GM23248 (cell line): Measurements from ENCODE around the gene MYO5B. TPM values are rescaled to one million over a fixed set of nuclear protein-coding genes. Genes with fewer than 3 reads are reported as not detected.

ENCODE experiments used
- DNase-seq: peaks from one replicate; pipeline ENCODE4 v3.0.0-alpha.2; 2015
- H2AFZ ChIP-seq: fragments of 200-600 bp; sonication (generic); 2 replicates; pipeline ENCODE4 v1.6.1; 2016; ENCODE audit warnings: antibody characterized with exemption
- H3F3A ChIP-seq: fragments of 200-600 bp; sonication (generic); 2 replicates; pipeline ENCODE4 v1.6.1; 2016; ENCODE audit warnings: mild to moderate bottlenecking, antibody characterized with exemption, mixed run types; ENCODE audit not compliant: insufficient read depth
- H3K27ac ChIP-seq: fragments of 200-600 bp; sonication (generic); 2 replicates; pipeline ENCODE4 v1.5.1; 2016; ENCODE audit warnings: mild to moderate bottlenecking
- H3K27me3 ChIP-seq: fragments of 200-600 bp; sonication (generic); replicated peaks from 2 replicates; pipeline ENCODE4 v1.6.1; 2016; ENCODE audit warnings: mild to moderate bottlenecking; ENCODE audit not compliant: insufficient read depth
- H3K36me3 ChIP-seq: fragments of 200-600 bp; sonication (generic); 2 replicates; pipeline ENCODE4 v1.6.1; 2016; ENCODE audit warnings: low read depth, mild to moderate bottlenecking
- H3K4me1 ChIP-seq: fragments of 200-600 bp; sonication (generic); 2 replicates; pipeline ENCODE4 v1.6.1; 2016; ENCODE audit warnings: mild to moderate bottlenecking; ENCODE audit not compliant: insufficient read depth
- H3K4me2 ChIP-seq: fragments of 200-600 bp; sonication (generic); one replicate; pipeline ENCODE4 v1.6.1; 2016; ENCODE audit warnings: mild to moderate bottlenecking; ENCODE audit not compliant: unreplicated experiment
- H3K4me3 ChIP-seq: fragments of 200-600 bp; sonication (generic); 2 replicates; pipeline ENCODE4 v1.5.1; 2016; ENCODE audit warnings: mild to moderate bottlenecking
- H3K79me2 ChIP-seq: fragments of 200-600 bp; sonication (generic); 2 replicates; pipeline ENCODE4 v1.6.1; 2016; ENCODE audit warnings: mild to moderate bottlenecking; ENCODE audit not compliant: insufficient read depth
- H3K9ac ChIP-seq: fragments of 200-600 bp; sonication (generic); 2 replicates; pipeline ENCODE4 v1.6.1; 2016; ENCODE audit warnings: mild to moderate bottlenecking
- H3K9me2 ChIP-seq: fragments of 200-600 bp; sonication (generic); 2 replicates; pipeline ENCODE4 v1.6.1; 2016; ENCODE audit warnings: mixed run types, mild to moderate bottlenecking, moderate library complexity; ENCODE audit not compliant: insufficient read depth
- H3K9me3 ChIP-seq: fragments of 200-600 bp; sonication (generic); one replicate; pipeline ENCODE4 v1.6.1; 2017; ENCODE audit warnings: low read depth
- H4K20me1 ChIP-seq: fragments of 200-600 bp; sonication (generic); 2 replicates; pipeline ENCODE4 v1.6.0; 2016; ENCODE audit not compliant: insufficient read depth
- EZH2 ChIP-seq: fragments of 200-600 bp; sonication (generic); IDR thresholded peaks from 2 replicates; pipeline ENCODE4 v1.6.1; 2018; ENCODE audit warnings: antibody characterized with exemption, mild to moderate bottlenecking; ENCODE audit not compliant: insufficient read depth, poor library complexity, severe bottlenecking
- EZH2phosphoT487 ChIP-seq: fragments of 200-600 bp; sonication (generic); IDR thresholded peaks from 2 replicates; pipeline ENCODE4 v1.6.1; 2018; ENCODE audit warnings: antibody characterized with exemption, moderate library complexity, mild to moderate bottlenecking, low read depth; ENCODE audit not compliant: insufficient read depth
- WGBS, 2 experiments: methylation state at CpG; one replicate each; pipeline ENCODE4 v1.1.6; 2015 to 2017; ENCODE audit warnings: low lambda C conversion rate in 2 of 2, low coverage in 1 of 2; ENCODE audit errors: missing lambda C conversion rate in 2 of 2; 5-methylcytosine and 5-hydroxymethylcytosine counted together
- in situ Hi-C: fragments of 300-500 bp; cut with MboI; formaldehyde crosslinking; loops from 2 replicates; pipeline ENCODE4 v1.15.0; 2020
- polyA plus RNA-seq: library from polyadenylated mRNA; unstranded; fragments of >200 nt; fragmentation: Nextera tagmentation; extraction: Ambion mirVana; gene quantifications from 2 replicates; pipeline ENCODE4 v1.2.1, GENCODE V29; 2016
- total RNA-seq: library from RNA; depleted of rRNA; stranded (reverse); fragments of >200 nt; shearing (Covaris generic); gene quantifications from 2 replicates; pipeline ENCODE4 v1.2.3, GENCODE V29; 2014

Gene MYO5B
- total and polyA plus RNA-seq, 2 experiments from 2014 or later: 0.03 TPM; not detected in 1

DNA sequence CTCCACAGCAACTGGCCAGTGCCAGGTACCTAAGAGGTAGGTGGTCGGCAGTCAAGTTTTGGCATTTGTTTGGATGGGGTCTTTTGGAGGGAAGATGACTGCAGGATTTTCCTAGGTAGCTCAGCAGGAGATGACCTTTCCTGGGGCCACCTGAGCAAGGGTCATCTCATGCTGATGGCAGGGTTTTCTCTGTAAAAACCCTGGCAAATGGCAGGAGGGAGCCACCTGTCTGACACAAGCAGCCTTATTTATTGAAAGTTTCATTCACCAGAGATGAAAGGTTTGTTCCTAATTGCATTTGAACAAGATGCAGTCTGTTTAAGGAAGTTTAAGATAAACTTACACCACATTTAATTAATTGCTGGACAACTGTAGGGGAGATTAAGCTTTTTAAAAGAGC lies 350.0 kb downstream of the MYO5B start:
- Histone ChIP-seq H2AFZ (no peak overlapping the region), H3K79me2 (no peaks in the 10 kb centered on the region), H3K9me3 (no peaks in the 10 kb centered on the region), H3K4me1 (peaks cover 17% of the 10 kb centered on the region), H3F3A (0 out of 2 replicates have a peak, but pooled peaks cover 4% of the 10 kb centered on the region), H3K4me3 (no peak overlapping the region), H3K4me2 (no peak overlapping the region), H3K9me2 (no peaks in the 10 kb centered on the region), H3K36me3 (no peaks in the 10 kb centered on the region), H3K27ac (no peak overlapping the region), H4K20me1 (no peaks in the 10 kb centered on the region), H3K27me3 (no peaks in the 10 kb centered on the region; the same call in 1 of the 2 replicates), H3K9ac (no peak overlapping the region)
- 75 to 77% methylated on average over 1 of the region's 1 CpG for WGBS, 2 experiments
- DNase-seq: no peak
- in situ Hi-C loops: no loop called here
- TF ChIP-seq EZH2phosphoT487 (no peak), EZH2 (no peak)

DNA sequence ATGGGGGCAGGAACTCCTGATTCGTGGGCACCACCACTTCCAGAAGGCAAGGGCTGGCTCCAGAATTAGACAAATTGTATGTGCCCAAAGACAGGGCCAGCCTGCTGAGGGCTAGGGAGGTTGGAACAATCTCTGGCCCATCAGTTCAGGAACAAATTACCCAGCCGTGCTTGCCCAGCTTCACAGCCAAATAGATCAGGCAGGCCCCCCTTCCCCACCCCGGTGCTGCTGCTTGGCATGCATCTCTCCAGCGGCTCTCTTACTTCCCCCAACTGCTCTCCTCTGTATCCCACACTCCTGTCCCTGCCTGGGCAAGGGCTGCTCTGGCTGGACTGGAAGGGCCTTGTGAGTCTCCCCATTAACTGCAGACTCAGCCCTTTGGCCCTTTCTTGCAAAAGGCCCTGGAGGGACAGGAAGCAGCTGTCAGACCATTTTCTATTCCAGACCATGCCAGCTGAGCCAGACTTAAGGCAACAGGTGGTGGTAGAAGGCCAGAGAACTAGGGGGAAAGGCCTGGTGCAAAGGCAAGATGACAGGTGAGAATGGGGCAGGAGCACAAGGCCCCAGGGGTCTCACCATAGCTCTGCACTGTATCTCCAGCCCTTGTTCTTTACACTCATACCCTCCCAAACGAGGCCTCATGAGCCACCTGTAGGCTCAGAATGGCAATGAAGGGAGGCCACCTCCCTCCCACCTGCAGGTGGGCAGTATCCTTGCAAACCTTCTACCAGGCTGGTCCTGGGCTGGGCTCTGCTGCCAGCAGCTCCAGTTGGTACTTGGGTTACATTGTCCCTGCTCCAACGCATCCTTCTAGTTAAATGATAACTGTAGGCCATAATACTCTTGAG lies 350.9 kb downstream of the MYO5B start:
- H3F3A ChIP-seq: no peaks in the 10 kb centered on the region
- H4K20me1 ChIP-seq: no peaks in the 10 kb centered on the region
- H3K27ac ChIP-seq: no peak overlapping the region
- WGBS, 2 experiments: 33 to 35% methylated on average over 6 of the region's 6 CpGs
- H3K27me3 ChIP-seq: no peaks in the 10 kb centered on the region; the same call in 1 of the 2 replicates
- H3K4me1 ChIP-seq: peaks cover 11% of the 10 kb centered on the region
- H3K4me2 ChIP-seq: no peak overlapping the region
- H3K4me3 ChIP-seq: no peak overlapping the region
- H3K79me2 ChIP-seq: no peaks in the 10 kb centered on the region
- no peaks in the 10 kb centered on the region for H3K9me3 ChIP-seq
- no peak for DNase-seq
- in situ Hi-C loops: no loop called here
- no peak overlapping the region for H2AFZ ChIP-seq
- H3K36me3 ChIP-seq: no peaks in the 10 kb centered on the region
- TF ChIP-seq EZH2phosphoT487: no peak
- TF ChIP-seq EZH2: no peak
- H3K9ac ChIP-seq: no peak overlapping the region
- H3K9me2 ChIP-seq: no peaks in the 10 kb centered on the region

DNA sequence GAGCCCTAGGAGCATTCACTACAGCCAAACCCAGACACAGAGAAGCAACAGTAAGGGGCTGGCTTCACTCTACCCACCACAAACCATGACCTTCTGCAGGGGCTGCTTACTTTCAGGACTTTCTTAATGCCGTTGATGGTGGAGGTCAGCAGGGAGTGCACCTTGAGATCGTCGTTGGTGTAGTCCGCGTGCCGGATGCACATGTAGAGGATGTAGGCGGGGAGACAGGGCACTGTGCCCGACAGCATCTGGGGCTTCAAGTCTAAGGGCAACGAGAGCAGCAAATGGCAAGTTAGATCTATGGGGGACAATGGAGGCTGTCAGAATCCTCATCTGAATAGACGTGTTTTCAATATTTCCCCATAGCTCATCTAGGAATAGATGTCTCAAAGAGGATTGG lies 351.8 kb downstream of the MYO5B start:
- Histone ChIP-seq H3F3A (no peaks in the 10 kb centered on the region), H2AFZ (no peak overlapping the region), H3K9ac (no peak overlapping the region), H3K36me3 (no peaks in the 10 kb centered on the region), H3K27ac (no peak overlapping the region), H3K9me2 (no peaks in the 10 kb centered on the region), H3K4me3 (no peak overlapping the region), H3K9me3 (no peaks in the 10 kb centered on the region), H3K4me2 (no peak overlapping the region), H3K27me3 (no peaks in the 10 kb centered on the region; the same call in 1 of the 2 replicates), H3K79me2 (no peaks in the 10 kb centered on the region), H3K4me1 (peaks cover 11% of the 10 kb centered on the region), H4K20me1 (no peaks in the 10 kb centered on the region)
- TF ChIP-seq EZH2 (no peak), EZH2phosphoT487 (no peak)
- in situ Hi-C loops: no loop called here
- WGBS, 2 experiments: 82 to 86% methylated on average over 10 of the region's 10 CpGs
- no peak for DNase-seq

DNA sequence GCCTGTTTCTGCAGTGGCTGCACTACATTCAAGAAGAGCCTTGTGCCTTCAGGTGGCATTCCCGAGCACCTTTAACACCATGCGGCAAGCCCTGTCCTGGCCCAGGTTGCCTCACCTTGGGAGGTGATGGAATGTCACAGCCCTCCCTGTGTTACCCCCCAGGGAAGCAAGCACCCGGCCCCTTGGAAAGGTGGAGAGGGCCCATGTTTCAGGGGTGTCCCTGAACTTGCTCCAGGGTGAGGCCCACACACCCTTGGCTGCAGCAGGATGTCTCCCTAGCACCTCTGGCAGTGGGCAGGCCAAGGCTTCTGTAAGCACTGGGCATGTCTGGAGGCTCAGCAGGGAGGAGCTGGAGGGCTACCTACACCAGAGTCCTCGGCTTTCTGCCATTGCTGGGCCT lies 352.3 kb downstream of the MYO5B start:
- Histone ChIP-seq H3K4me3 (no peak overlapping the region), H3F3A (no peaks in the 10 kb centered on the region), H3K4me2 (no peak overlapping the region), H2AFZ (no peak overlapping the region), H3K9me2 (no peaks in the 10 kb centered on the region), H3K27ac (no peak overlapping the region), H3K36me3 (no peaks in the 10 kb centered on the region), H3K79me2 (no peaks in the 10 kb centered on the region), H3K9me3 (no peaks in the 10 kb centered on the region), H3K9ac (no peak overlapping the region), H3K4me1 (peaks cover 11% of the 10 kb centered on the region), H3K27me3 (no peaks in the 10 kb centered on the region; the same call in 1 of the 2 replicates), H4K20me1 (no peaks in the 10 kb centered on the region)
- TF ChIP-seq EZH2phosphoT487 (no peak), EZH2 (no peak)
- DNase-seq: no peak
- in situ Hi-C loops: no loop called here
- 61 to 75% methylated on average over 4 of the region's 4 CpGs for WGBS, 2 experiments
